HG02981 (cell line): Measurements from ENCODE around the gene ADPRHL1.
"Not testable (repeated sequence)": the region's sequence is repeated elsewhere in the genome, so short reads cannot be mapped to it uniquely, and the experiment has no call there.

Source experiments
- ATAC-seq: cut with Tn5 transposase; IDR thresholded peaks from one replicate; pipeline ENCODE4 v1.9.1; 2021; ENCODE audit warnings: mild to moderate bottlenecking, moderate library complexity; ENCODE audit not compliant: unreplicated experiment

The ADPRHL1 gene

DNA sequence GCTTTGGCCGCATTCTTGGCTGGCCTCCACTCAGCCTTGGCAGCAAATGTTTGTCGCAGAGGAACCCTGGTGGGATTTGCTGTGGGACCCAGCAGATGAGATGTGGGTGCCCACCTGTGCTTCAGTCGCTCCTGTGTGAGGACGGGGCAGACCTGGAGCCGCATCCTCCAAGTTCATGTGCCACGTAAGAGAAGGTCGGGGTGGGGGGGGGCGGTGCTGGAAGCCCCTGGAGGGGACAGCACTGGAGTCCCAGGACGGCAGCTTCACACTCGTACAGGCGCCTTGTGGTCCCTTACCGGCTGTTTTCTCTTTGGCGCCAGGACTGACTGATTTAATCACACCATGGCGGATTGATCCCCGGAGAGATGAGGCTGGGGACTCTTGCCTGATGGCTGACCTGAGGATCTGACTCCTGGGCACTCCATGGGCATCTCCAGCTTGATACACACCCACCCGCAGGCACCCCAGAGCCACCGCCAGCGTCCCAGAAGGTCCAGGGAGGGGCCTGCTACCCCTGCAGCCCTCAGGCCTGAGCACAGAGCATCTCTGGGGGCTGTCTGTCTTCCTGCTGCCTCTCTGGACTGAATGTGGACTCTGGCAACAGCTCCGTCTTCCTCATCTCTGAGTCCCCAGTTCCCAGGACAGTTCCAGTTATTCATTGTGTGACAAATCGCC is 79.3 kb downstream of the ADPRHL1 start:
- ATAC-seq: no peak

DNA sequence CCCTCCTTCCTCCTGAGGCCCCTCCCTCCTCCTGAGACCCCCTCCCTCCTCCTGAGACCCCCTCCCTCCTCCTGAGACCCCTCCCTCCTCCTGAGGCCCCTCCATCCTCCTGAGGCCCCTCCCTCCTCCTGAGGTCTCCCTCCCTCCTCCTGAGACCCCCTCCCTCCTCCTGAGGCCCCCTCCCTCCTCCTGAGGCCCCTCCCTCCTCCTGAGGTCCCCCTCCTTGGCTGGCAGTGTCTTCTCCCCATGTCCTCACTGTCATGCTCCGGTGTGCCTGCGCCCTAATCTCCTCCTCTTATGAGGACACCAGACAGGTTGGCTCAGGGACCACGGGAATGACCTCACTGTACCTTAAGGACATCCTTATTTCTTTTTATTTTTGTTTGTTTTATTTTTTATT is 81.6 kb downstream of the ADPRHL1 start:
- ATAC-seq: not testable (repeated sequence)

- no peak for ATAC-seq
Observed at GRCh38 chr13:113371061-113371460, 82.2 kb downstream of the ADPRHL1 start.

- ATAC-seq: no peak
Observed at GRCh38 chr13:113369881-113370280, 83.4 kb downstream of the ADPRHL1 start.

- ATAC-seq: no peak
Observed at GRCh38 chr13:113369189-113369588, 84.1 kb downstream of the ADPRHL1 start.

DNA sequence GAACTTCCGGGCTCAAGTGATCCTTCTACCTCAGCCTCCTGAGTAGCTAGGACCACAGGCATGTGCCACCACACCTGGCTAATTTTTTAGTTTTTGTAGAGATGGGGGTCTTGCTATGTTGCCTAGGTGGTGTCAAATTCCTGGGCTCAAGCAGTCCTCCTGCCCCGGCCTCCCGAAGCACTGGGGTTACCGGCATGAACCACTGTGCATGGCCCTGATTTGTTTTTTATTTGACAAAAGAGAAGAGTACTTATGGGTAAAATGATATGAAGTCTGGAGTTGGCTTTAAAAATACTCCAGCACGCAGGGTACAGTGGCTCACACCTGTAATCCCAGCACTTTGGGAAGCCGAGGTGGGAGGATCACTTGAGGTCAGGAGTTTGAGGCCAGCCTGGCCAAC is 84.9 kb downstream of the ADPRHL1 start:
- not testable (repeated sequence) for ATAC-seq

DNA sequence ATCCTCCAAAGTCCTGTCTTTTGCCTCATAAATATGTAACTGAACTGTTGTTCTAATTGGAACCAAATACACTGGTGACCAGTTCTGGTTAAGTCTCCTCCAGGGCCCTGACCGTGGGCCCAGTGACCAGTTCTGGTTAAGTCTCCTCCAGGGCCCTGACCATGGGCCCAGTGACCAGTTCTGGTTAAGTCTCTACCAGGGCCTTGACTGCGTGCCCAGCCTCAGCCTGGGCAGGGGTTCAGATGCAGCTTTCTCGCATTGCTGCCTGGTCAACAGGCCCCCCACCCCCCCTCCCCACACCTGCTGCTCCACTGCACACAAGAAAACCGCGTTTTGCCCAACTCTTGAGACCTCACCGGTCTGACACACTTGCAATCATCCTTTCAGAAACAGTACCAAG is 85.5 kb downstream of the ADPRHL1 start:
- ATAC-seq: no peak

GRCh38 chr13:113367020-113367560 is 86.2 kb downstream of the ADPRHL1 start:
- ATAC-seq: no peak

- no peak for ATAC-seq
Observed at GRCh38 chr13:113365971-113366588, 87.2 kb downstream of the ADPRHL1 start.

DNA sequence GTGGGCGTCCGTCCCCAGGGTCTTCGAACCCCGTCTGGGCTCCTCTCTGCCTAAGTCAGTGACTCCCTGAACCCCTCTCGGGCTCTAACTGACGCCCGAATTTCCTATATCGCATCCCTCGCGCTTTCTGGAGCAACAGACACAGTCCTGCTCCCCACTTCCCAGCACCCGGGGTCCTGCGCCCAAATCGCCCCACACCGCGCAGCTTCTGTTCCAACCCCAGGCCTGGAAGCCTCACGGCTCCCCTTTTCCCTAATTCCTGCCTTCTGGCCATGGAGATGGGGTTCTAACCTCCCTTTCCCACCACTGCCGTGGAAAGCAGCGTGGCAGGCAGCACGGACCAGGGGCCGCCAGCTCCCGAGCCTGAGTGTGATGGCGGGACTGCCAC is 87.7 kb downstream of the ADPRHL1 start:
- ATAC-seq: no peak

- no peak for ATAC-seq
Observed at GRCh38 chr13:113364901-113365582, 88.2 kb downstream of the ADPRHL1 start.

DNA sequence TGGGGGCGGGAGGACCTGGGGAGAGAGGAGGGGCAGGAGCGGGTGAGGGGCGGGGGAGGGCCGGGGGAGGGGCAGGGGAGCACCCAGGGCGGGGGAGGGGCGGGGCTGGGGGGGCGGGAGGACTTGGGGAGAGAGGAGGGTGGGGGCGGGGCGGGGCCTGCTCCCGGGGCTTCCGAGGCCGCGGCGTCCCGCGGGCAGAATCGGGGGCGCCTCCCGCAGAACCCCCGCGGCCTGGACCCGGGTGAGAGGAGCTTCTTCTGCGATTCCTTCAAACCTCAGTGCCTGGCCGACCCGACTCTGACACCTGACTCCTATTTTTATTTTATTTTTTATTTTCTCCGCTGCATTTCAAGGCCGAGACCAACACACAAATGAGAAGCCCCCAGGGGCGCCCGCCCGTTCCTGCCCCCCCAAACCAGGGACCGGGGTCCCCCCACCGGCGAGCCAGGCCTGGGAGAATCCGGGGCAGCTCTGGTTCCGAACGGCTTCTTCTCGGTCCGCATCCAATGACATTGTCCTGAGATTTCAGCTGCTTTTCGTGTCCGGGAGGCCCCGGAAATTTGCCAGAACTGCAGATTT is 88.9 kb downstream of the ADPRHL1 start:
- ATAC-seq: no peak

GRCh38 chr13:113361406-113361805 is 91.9 kb downstream of the ADPRHL1 start:
- no peak for ATAC-seq

- no peak for ATAC-seq
Observed at GRCh38 chr13:113360446-113360845, 92.8 kb downstream of the ADPRHL1 start.

DNA sequence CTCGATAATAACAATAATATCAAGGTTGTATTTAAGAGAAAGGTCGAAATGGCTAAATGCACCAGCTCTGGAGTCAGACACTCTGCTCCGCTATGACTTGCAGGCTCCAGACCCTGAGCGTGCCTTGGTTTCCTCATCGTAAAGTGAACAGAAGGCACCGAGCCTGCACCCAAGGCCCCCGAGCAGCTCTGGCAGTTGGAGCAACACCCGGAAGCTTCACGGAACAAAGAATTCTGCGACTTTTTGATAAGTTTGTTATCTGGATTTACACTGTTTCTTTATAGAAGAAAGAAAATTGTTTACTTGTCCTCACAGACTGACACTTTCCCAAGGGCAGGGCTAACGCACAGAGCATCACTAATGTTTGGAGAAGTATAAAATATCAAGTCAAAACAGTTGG is 93.7 kb downstream of the ADPRHL1 start:
- no peak for ATAC-seq

DNA sequence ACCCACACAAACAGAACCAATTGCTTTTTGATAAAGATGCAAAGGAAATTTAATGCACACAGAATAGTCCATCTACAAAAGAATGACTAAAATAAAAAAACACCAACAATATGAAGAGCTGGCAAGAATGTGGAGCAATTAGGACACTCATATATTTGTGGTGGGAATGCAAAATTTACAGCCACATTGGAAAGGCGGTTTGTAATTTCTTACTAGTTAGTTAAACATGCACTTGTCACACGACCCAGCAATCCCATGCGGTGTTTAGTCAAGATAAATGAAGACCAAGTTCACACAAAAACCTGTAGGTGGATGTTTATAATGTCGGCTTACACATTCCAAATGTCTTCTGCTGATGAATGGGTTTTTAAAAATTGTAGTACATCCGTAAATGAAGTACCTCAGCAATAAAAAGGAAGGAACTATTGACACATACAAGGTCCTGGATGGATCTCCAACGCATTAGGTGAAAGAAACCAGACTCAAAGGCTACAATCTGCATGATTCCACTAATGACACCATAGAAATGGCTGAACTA is 94.6 kb downstream of the ADPRHL1 start:
- ATAC-seq: no peak

DNA sequence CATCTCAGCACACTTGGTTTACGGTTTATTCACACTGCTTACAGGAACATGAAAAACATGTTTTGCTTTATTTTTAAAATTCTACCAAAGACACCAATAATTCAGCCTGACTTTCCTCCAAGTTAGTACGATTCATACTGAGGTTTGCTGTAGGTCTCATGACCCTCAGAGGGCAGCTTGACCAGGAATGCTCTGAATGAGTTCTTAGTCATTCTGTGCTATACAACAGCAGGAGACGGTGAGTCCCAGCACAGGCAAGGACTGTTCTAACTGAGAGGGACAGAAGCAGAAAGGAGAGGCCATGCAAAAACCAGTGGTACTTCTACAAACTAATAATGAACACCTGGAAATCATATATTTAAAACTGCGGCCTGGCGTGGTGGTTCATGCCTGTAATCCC is 95.8 kb downstream of the ADPRHL1 start:
- ATAC-seq: no peak

GRCh38 chr13:113356596-113356995 is 96.7 kb downstream of the ADPRHL1 start:
- ATAC-seq: no peak

GRCh38 chr13:113355621-113356020 is 97.7 kb downstream of the ADPRHL1 start:
- no peak for ATAC-seq

DNA sequence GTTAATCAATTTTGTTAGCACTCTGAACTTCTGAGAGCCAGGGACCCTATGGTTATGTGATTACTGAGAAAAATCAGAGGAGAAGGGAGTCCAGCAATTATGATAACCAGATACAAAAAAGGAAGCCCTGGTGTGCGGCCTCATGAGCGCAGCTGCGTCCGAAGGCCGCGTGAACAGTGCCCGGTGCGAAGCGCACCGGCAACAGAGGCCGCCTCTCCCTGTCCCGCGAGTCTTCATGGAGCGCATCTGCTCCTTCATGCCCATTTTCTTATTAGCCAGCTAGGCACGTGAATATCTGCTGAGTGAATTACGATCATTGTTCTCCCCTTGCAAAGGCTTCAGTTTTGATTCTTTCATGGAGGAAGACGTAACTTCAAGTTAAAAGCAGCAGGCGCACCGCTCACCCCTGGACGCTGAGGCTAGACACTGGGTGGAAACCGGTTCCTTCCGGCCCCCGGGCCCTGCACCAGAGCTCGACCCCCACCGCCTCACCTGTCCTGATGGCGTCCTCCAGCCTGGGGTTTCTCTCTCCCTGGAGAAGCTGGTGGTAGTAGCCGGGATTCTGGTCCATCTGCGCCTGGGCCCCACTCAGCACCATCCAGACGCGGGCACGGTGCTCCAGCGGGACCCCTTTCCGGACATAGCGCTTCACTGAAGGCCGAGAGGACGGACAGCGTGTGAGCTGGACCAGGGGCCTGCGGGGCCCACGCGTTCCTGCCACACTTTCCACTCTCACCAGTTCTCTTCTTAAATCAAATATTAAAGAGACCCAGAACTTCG is 98.3 kb downstream of the ADPRHL1 start:
- no peak for ATAC-seq

DNA sequence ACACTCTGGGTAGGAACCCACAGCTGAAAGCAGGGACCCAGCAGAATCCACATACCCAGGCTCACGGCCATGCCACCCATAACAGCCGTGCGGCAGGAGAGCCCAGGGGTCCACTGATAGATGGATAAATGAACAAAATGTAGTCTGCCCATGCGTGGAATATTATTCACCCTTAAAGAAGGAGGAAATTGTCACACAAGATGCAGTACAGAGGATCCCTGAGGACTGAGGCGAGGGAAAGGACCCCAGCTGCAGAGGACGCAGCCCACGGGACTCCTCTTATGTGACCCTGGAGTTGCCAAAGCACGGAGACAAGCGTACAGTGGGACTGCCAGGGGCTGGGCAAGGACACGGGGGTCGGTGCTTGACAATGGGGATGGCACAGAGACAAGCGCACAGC is 100.0 kb downstream of the ADPRHL1 start:
- ATAC-seq: no peak
